ENCODE data around the gene PTCRA.

DNA sequence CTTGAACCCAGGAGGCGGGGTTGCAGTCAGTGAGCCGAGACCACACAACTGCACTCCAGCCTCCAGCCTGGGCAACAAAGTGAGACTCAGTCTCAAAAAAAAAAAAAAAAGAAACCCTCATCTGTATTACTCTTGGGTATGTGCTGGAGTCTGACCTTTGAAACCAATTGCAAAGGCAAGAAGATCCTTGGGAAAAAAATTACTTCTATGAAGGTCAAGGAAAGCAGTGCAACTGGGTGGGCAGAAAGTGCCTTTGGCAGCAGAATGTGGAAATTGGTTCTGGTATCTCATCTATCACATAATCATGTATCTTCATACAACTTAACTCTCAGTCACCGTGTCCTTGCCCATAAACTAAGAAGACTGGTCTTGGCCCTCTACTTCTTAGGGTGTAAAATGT is 44.1 kb upstream of the PTCRA start:
- TF ChIP-seq POLR2AphosphoS5 (IDR thresholded peaks at IDR 0.05; ENCODE audit: low read depth, low read length) = no peak
- TF ChIP-seq POLR2A (IDR thresholded peaks at IDR 0.05; ENCODE audit: low read depth, low read length) = no peak
- no peak for TF ChIP-seq SPI1 (IDR thresholded peaks at IDR 0.05; ENCODE audit: low read depth, low read length)
- TF ChIP-seq TAF1 (IDR thresholded peaks at IDR 0.05; ENCODE audit: low read depth, low read length) = no peak
- no peak for TF ChIP-seq PAX5 (IDR thresholded peaks at IDR 0.05; ENCODE audit: insufficient read depth, low read length, severe bottlenecking)

Measured in GM12891 (cell line).